Measurements from ENCODE around the gene KHNYN. TPM values are rescaled to one million over a fixed set of nuclear protein-coding genes. Genes with fewer than 3 reads are reported as not detected.

The KHNYN gene
- total and polyA plus RNA-seq, 12 donors, result 18.5 to 76.9 (median 45.1) TPM

- peaks cover 0 to 44% of the 10 kb centered on the region in 2 donors for H3K36me3 ChIP-seq (replicated peaks in 1 of 2)
Measured at GRCh38 chr14:24411443-24412389, 18.0 kb upstream of the KHNYN start.

DNA sequence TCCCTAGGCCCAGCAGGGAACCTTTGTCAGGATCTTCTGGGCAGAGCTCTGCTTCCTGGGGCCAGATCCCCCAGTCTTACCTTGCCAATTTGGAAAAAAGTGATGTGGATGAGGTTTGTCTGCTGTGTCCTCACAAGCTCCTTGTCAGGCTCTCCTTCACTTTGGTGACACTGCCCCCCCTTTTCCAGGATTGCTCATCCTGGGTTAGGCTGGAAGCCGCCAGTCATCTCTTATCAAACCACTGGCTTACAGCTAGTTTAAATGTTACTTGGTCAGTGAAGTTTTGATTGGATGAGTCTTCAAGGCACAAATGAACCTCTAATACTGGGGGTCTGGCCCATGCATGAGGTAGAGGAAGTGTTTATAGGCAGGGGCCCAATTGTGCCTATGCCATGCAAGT is 15.7 kb upstream of the KHNYN start:
- H3K36me3 ChIP-seq (replicated peaks in 1 of 2), result peaks cover 0 to 41% of the 10 kb centered on the region in 2 donors
- intact Hi-C loops (cut with DNase I), result no loop called here
- TF ChIP-seq POLR2A (IDR thresholded peaks at IDR 0.05) (no peak), CTCF (IDR thresholded peaks at IDR 0.05) (no peak)

More at GRCh38 chr14:24411443-24412389, 18.0 kb upstream of the KHNYN start:
- 62 to 72% (median 69%) methylated on average over 11 to 16 of the region's 16 CpGs for WGBS, 4 donors
- Histone ChIP-seq H3K4me1 (replicated peaks in 1 of 2) (peaks cover 0 to 4% of the 10 kb centered on the region in 2 donors), H3K9me3 (replicated peaks in 1 of 3) (no peaks in the 10 kb centered on the region), H3K27me3 (no peaks in the 10 kb centered on the region), H3K4me3 (no peak overlapping the region), H3K27ac (no peak overlapping the region)
- TF ChIP-seq CTCF (IDR thresholded peaks at IDR 0.05), result peak; percentile 54 to 78 (median 70)
- no peak for TF ChIP-seq POLR2A (IDR thresholded peaks at IDR 0.05)
- intact Hi-C loops (cut with DNase I), result no loop called here
- DNase-seq, result peak in 5 of 7 donors; percentile 55 to 77 (median 66)

DNA sequence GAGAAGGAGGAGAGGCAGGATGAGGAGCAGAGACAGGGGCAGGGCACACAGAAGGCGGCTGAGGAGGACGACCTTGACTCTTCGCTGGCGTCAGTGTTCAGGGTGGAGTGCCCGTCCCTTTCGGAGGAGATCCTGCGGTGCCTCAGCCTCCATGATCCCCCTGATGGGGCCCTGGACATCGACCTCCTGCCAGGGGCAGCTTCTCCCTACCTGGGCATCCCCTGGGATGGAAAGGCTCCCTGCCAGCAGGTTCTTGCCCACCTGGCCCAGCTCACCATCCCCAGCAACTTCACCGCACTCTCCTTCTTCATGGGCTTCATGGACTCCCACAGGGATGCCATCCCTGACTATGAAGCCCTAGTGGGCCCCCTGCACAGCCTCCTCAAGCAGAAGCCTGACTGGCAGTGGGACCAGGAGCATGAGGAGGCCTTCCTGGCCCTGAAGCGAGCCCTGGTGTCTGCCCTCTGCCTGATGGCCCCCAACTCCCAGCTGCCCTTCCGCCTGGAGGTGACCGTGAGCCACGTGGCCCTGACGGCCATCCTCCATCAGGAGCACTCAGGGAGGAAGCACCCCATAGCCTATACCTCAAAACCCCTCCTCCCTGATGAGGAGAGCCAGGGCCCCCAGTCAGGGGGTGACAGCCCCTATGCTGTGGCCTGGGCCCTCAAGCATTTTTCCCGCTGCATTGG is 14.9 kb upstream of the KHNYN start:
- Histone ChIP-seq H3K27me3 (no peaks in the 10 kb centered on the region), H3K9me3 (replicated peaks in 1 of 3) (no peaks in the 10 kb centered on the region), H3K36me3 (replicated peaks in 1 of 2) (peaks cover 0 to 33% of the 10 kb centered on the region in 2 donors), H3K4me3 (no peak overlapping the region), H3K27ac (no peak overlapping the region), H3K4me1 (replicated peaks in 1 of 2) (peaks cover 5 to 17% of the 10 kb centered on the region in 2 donors)
- intact Hi-C loops (cut with DNase I), result loop anchor here in 1 of 2 donors (5.0 kb wide), 1 partner anchor 48 kb away; the partner anchor contains the start of gene NFATC4
- 56 to 87% (median 72%) methylated on average over 10 to 15 of the region's 15 CpGs for WGBS, 4 donors
- DNase-seq, result peak in 2 of 7 donors; percentile 15 to 22
- no peak for TF ChIP-seq CTCF (IDR thresholded peaks at IDR 0.05)
- no peak for TF ChIP-seq POLR2A (IDR thresholded peaks at IDR 0.05)

More for the DNA sequence above, 15.7 kb upstream of the KHNYN start:
- Histone ChIP-seq H3K27me3 (no peaks in the 10 kb centered on the region), H3K4me1 (replicated peaks in 1 of 2) (peaks cover 5 to 17% of the 10 kb centered on the region in 2 donors), H3K27ac (no peak overlapping the region), H3K9me3 (replicated peaks in 1 of 3) (no peaks in the 10 kb centered on the region), H3K4me3 (no peak overlapping the region)
- DNase-seq, result peak in 2 of 7 donors; percentile 34 to 55
- WGBS, 4 donors, result 22 to 70% (median 64%) methylated on average over 1 of the region's 1 CpG
